Adrenal gland (tissue), 12 donors: ENCODE measurements around the gene GSK3B. TPM values are rescaled to one million over a fixed set of nuclear protein-coding genes. Genes with fewer than 3 reads are reported as not detected.
"Not testable (repeated sequence)": the region's sequence is repeated elsewhere in the genome, so short reads cannot be mapped to it uniquely, and the experiment has no call there.

Experiments used
- DNase-seq, 7 donors: peaks; one replicate each; pipeline ENCODE4 v3.0.0-alpha.2; 2019 to 2020
- H3K27ac ChIP-seq, 5 donors: fragments of 200-600 bp; sonication (generic) in 4 of 5; 1 replicate in 3 of 5; 2 replicates in 2 of 5; pipeline versions ENCODE4 v1.5.1 to v1.8.0; 2016 to 2020; ENCODE audit warnings: mild to moderate bottlenecking in 1 of 5
- H3K27me3 ChIP-seq: fragments of 200-600 bp; 2 replicates; pipeline ENCODE4 v1.8.0; 2021
- H3K36me3 ChIP-seq, 2 donors: fragments of 200-600 bp; replicated peaks in 1 of 2; 1 replicate in 1 of 2; 2 replicates in 1 of 2; pipeline versions ENCODE4 v1.5.1 to v1.8.0; 2018 to 2022
- H3K4me1 ChIP-seq, 2 donors: fragments of 200-600 bp; replicated peaks in 1 of 2; 1 replicate in 1 of 2; 2 replicates in 1 of 2; pipeline versions ENCODE4 v1.5.1 to v1.8.0; 2018 to 2021
- H3K4me3 ChIP-seq, 4 donors: fragments of 200-600 bp; sonication (generic) in 3 of 4; one replicate each; pipeline ENCODE4 v1.5.1; 2016 to 2018
- H3K9me3 ChIP-seq, 3 donors: fragments of 200-600 bp; sonication (generic) in 1 of 3; replicated peaks in 1 of 3; 1 replicate in 2 of 3; 2 replicates in 1 of 3; pipeline versions ENCODE4 v1.5.1 to v1.8.0; 2016 to 2021
- CTCF ChIP-seq, 6 experiments: fragments of 450-650 bp in 4 of 6; fragments of 200-600 bp in 2 of 6; sonication (generic) in 1 of 6; IDR thresholded peaks; 1 replicate in 5 of 6; 2 replicates in 1 of 6; pipeline versions ENCODE4 v1.5.1 to v1.8.0; 2016 to 2021; ENCODE audit warnings: antibody characterized with exemption in 6 of 6, mild to moderate bottlenecking in 2 of 6, moderate library complexity in 1 of 6
- POLR2A ChIP-seq, 2 donors: fragments of 450-650 bp; IDR thresholded peaks; one replicate each; pipeline ENCODE4 v1.6.1; 2017; ENCODE audit warnings: antibody characterized with exemption in 2 of 2, mild to moderate bottlenecking in 2 of 2, moderate library complexity in 1 of 2
- WGBS, 4 donors: extraction: QIAGEN DNeasy Blood & Tissue Kit in 2 of 4; methylation state at CpG; one replicate each; pipeline versions ENCODE4 v1.1.5 to v1.1.7; 2013 to 2017; 5-methylcytosine and 5-hydroxymethylcytosine counted together
- intact Hi-C, 2 donors: fragments of 100-400 bp; cut with DNase I; formaldehyde crosslinking; loops; one replicate each; pipeline versions ENCODE4 v1.14.1 to v1.15.0; 2022 to 2023
- polyA plus RNA-seq, 3 donors: library from polyadenylated mRNA; stranded (reverse); fragments of 200-250 nt in 2 of 3; fragments of 350-450 nt in 1 of 3; fragmentation: Illumina TruSeq in 1 of 3; extraction: RNeasy Lipid Tissue Mini Kit (QIAGEN cat#74804) in 1 of 3; gene quantifications; one replicate each; pipeline ENCODE4 v1.2.3, GENCODE V29; 2013 to 2014
- total RNA-seq, 9 donors: library from RNA; depleted of rRNA in 4 of 9; stranded (reverse); fragments of >200 nt in 4 of 9; fragments of 120-200 nt in 1 of 9; fragmentation: NEBNext Ultra II Directional in 1 of 9; extraction: Animal tissue kit (Norgen Biotek cat#: 25700) in 1 of 9; gene quantifications; one replicate each; pipeline versions ENCODE4 v1.1.0 to v1.2.4, GENCODE V29; 2013 to 2023
- donor health status: healthy with polysubstance abuse.
- donor health status: Bipolar disorder and iron deficiency.
- donor health status: DM: yes; HTN: yes; CAD: no.
- donor health status: DM: no; HTN: no; CAD: no.
- donor health status: DM: no; HTN: no; CAD: no.
- donor health status: DM: yes; HTN: yes; CAD: no.

Gene GSK3B
- total and polyA plus RNA-seq, 12 donors, result 10.0 to 63.7 (median 44.8) TPM

GRCh38 chr3:120021523-120021922 is 72.7 kb downstream of the GSK3B start:
- Histone ChIP-seq H3K4me3 (no peak overlapping the region), H3K9me3 (no peaks in the 10 kb centered on the region), H3K27me3 (no peaks in the 10 kb centered on the region), H3K27ac (no peak overlapping the region), H3K36me3 (no peaks in the 10 kb centered on the region), H3K4me1 (peaks cover 25 to 72% of the 10 kb centered on the region in 2 donors)
- DNase-seq, result no peak
- intact Hi-C loops, result no loop called here
- TF ChIP-seq CTCF (IDR thresholded peaks at IDR 0.05), result no peak
- no peak for TF ChIP-seq POLR2A (IDR thresholded peaks at IDR 0.05)

- TF ChIP-seq POLR2A (IDR thresholded peaks at IDR 0.05), result no peak
- TF ChIP-seq CTCF (IDR thresholded peaks at IDR 0.05), result no peak
- 92 to 94% (median 93%) methylated on average over 3 of the region's 3 CpGs for WGBS, 4 donors
- H3K27ac ChIP-seq, result no peak overlapping the region
- intact Hi-C loops, result no loop called here
- H3K36me3 ChIP-seq, result no peaks in the 10 kb centered on the region
- no peak overlapping the region for H3K4me3 ChIP-seq
- DNase-seq, result no peak
- no peaks in the 10 kb centered on the region for H3K27me3 ChIP-seq
- H3K4me1 ChIP-seq, result peaks cover 20 to 78% of the 10 kb centered on the region in 2 donors
- H3K9me3 ChIP-seq, result no peaks in the 10 kb centered on the region
Measured at GRCh38 chr3:120018299-120018698, 75.9 kb downstream of the GSK3B start.

GRCh38 chr3:120017692-120018091 is 76.6 kb downstream of the GSK3B start:
- Histone ChIP-seq H3K27ac (no peak overlapping the region), H3K36me3 (no peaks in the 10 kb centered on the region), H3K4me1 (peaks cover 17 to 78% of the 10 kb centered on the region in 2 donors), H3K27me3 (no peaks in the 10 kb centered on the region), H3K9me3 (no peaks in the 10 kb centered on the region), H3K4me3 (no peak overlapping the region)
- no peak for DNase-seq
- intact Hi-C loops, result no loop called here
- TF ChIP-seq POLR2A (IDR thresholded peaks at IDR 0.05), result no peak
- TF ChIP-seq CTCF (IDR thresholded peaks at IDR 0.05), result no peak
- WGBS, 4 donors, result 80 to 89% (median 86%) methylated on average over 3 of the region's 3 CpGs

- H3K36me3 ChIP-seq, result no peaks in the 10 kb centered on the region
- H3K27ac ChIP-seq, result no peak overlapping the region
- WGBS, 4 donors, result 22 to 33% (median 30%) methylated on average over 3 of the region's 3 CpGs
- peaks cover 13 to 47% of the 10 kb centered on the region in 2 donors for H3K4me1 ChIP-seq
- TF ChIP-seq POLR2A (IDR thresholded peaks at IDR 0.05) (no peak), CTCF (IDR thresholded peaks at IDR 0.05) (no peak)
- no peaks in the 10 kb centered on the region for H3K27me3 ChIP-seq
- H3K4me3 ChIP-seq, result no peak overlapping the region
- H3K9me3 ChIP-seq, result no peaks in the 10 kb centered on the region
- intact Hi-C loops, result no loop called here
- no peak for DNase-seq
Measured at GRCh38 chr3:120013481-120013880, 80.8 kb downstream of the GSK3B start.

GRCh38 chr3:120005741-120006140 is 88.5 kb downstream of the GSK3B start:
- H3K4me3 ChIP-seq, H3K27me3 ChIP-seq, H3K36me3 ChIP-seq, H3K27ac ChIP-seq, H3K9me3 ChIP-seq, DNase-seq, H3K4me1 ChIP-seq, intact Hi-C loops: not testable (repeated sequence)
- WGBS, 4 donors, result 95 to 98% (median 97%) methylated on average over 3 of the region's 3 CpGs

GRCh38 chr3:120004008-120004498 is 90.2 kb downstream of the GSK3B start:
- H3K4me3 ChIP-seq, intact Hi-C loops: not testable (repeated sequence)
- 71 to 78% (median 75%) methylated on average over 9 to 11 of the region's 11 CpGs for WGBS, 4 donors

More at GRCh38 chr3:120004008-120004498, 90.2 kb downstream of the GSK3B start:
- H3K4me1 ChIP-seq, H3K36me3 ChIP-seq, H3K9me3 ChIP-seq, DNase-seq, H3K27me3 ChIP-seq, H3K27ac ChIP-seq: not testable (repeated sequence)
